Fibroblast of mammary gland (primary cell): ENCODE data around the gene PRKN.

Experiments
- DNase-seq: peaks from one replicate; pipeline ENCODE4 v3.0.0-alpha.2; 2010; ENCODE audit warnings: low read depth
- H3K4me3 ChIP-seq: 2 replicates; pipeline ENCODE4 v1.5.1; 2011; ENCODE audit warnings: low read depth, mild to moderate bottlenecking, low read length, moderate library complexity; ENCODE audit not compliant: control insufficient read depth
- TF ChIP-seq, protein P1 (sequence below): conservative IDR thresholded peaks from 2 replicates; pipeline ENCODE4 v1.5.1; 2011; ENCODE audit warnings: low read depth, low read length, inconsistent platforms; ENCODE audit not compliant: control insufficient read depth, insufficient read depth

PRKN gene

DNA sequence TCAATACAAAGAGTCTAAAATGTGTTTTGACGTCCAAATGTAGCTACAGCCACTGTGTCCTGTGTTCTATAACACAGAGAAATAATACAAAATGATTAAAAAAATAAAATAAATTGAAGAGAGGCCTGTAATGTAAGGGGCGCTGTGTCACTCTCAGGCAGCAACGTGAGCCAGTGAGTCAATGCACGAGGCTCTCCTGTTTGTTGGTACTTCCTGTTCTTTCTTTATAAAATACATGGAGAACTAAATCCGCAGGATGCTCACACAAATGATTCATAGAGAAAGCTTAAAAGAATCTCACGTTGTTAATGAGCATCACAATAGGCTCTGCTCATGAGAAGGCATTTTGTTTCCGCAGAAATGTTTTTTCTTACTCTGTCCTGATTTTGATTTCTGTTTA, 818.7 kb downstream of the PRKN start:
- no peak for DNase-seq
- TF ChIP-seq, protein P1, sequence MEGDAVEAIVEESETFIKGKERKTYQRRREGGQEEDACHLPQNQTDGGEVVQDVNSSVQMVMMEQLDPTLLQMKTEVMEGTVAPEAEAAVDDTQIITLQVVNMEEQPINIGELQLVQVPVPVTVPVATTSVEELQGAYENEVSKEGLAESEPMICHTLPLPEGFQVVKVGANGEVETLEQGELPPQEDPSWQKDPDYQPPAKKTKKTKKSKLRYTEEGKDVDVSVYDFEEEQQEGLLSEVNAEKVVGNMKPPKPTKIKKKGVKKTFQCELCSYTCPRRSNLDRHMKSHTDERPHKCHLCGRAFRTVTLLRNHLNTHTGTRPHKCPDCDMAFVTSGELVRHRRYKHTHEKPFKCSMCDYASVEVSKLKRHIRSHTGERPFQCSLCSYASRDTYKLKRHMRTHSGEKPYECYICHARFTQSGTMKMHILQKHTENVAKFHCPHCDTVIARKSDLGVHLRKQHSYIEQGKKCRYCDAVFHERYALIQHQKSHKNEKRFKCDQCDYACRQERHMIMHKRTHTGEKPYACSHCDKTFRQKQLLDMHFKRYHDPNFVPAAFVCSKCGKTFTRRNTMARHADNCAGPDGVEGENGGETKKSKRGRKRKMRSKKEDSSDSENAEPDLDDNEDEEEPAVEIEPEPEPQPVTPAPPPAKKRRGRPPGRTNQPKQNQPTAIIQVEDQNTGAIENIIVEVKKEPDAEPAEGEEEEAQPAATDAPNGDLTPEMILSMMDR: no peak
- H3K4me3 ChIP-seq: no peak overlapping the region

DNA sequence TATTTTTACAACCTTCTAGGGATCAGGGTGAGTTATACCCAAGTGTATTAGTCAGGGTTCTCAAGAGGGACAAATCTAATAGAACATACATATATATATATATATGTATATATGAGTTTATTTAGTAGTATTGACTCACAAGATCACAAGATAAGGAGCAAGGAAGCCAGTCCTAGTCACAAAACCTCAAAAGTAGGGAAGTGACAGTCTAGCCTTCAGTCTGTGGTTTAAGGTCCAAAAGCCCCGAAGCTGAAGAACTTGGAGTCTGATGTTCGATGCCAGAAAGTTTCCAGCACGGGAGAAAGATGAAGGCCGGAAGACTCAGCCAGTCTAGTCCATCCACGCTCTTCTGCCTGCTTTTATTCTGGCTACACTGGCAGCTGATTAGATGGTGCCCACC, 821.0 kb downstream of the PRKN start:
- no peak overlapping the region for H3K4me3 ChIP-seq
- no peak for DNase-seq
- TF ChIP-seq, protein P1: no peak

DNA sequence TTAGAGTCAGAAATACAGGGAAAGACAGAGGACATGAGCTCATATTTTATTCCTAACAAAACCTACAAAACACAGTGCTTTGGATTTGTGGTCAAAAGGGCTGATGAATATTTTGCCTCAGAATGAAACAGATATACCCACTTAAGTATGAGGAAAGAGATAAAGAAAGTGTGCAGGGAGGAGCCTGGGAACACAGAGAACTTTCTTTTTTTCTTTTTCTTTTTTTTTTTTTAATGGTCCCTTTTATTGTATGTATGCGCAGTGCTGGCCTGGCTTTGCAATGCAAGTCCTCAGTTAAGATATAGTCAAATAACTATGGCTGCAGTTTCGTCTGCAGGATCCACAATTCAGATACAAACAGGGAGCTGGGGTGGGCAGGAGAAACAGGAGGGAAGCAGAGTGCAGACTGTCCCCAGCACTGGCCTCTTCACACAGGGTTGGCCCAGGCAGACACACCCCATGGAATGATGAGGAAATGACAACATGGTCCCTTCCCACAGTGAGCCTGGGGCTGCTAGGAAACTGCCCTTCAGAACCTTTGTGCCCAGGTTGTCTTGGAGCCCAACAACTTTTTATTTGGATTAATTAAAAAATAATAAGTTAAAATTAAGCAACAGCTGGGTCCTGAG, 823.9 kb downstream of the PRKN start:
- TF ChIP-seq, protein P1: no peak
- DNase-seq: no peak
- H3K4me3 ChIP-seq: no peak overlapping the region

DNA sequence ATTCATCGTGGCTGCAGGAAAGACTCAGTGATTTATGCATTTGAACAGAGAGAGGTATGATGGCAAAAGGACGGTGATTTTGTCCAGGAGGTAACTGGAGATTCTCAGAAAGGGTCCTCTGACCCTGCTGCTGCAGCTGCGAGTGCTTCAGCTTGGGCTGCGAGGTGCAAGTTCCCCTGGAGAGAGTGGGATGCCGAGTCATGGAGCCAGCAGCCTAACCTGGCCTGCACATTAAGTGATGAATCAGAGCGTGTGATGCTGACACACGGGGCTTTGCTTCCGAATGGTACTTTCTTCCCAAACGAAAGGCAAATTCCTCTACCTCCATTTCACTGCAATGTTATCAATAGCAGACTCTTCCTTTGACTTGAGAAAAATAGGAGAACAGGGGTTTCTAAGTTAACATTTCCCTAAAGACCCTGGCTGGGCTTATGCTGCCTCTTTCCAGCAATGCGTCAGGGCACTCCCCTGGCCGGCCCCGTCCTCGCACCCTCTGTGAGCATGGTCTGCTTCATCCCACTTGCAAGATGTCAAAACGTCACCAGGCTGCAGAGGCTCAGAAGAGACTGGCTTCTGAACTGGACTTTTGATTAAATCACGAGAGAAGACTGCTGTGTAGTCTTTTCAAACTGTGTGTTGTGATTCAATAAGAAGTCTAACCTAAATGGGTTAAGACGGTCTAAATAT, 825.7 kb downstream of the PRKN start:
- no peak overlapping the region for H3K4me3 ChIP-seq
- TF ChIP-seq, protein P1: no peak
- DNase-seq: no peak

DNA sequence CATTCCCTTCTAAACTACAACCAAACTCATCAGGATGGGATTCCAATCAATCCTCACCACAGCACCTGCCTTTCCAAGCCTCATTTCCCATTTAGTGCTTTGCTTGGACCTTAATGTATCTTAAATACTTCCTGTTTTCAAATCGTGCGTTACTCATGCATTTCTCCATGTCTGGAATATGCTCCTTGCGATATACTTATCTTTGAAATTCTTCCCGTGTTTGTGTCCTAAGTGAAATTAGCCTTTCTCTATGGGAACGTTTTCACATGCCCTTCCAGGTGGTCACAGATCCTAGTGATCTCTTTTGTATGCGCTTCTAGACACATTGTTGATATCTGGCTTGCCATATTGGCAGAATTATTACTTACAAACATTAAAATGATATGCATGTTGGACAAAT, 833.1 kb downstream of the PRKN start:
- TF ChIP-seq, protein P1: no peak
- DNase-seq: no peak
- no peak overlapping the region for H3K4me3 ChIP-seq

DNA sequence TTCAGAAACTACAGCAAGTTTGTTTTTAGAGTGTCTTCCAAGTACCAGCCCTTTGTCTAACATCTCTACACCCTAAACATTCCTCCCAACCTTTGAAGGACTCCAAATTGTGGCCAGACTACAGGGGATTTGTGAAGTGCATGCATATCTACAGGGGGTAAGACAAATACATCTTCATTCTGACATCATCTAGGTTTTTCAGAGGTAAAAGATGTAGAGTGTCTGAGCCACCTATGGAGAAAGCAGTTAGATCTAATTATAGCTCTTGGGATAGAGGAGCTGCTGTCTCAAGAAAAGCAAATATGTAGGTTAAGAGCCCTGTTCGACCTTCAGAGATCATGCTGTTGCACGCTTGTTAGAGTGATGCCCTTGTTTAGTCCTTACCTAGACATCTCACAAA, 836.0 kb downstream of the PRKN start:
- TF ChIP-seq, protein P1: no peak
- no peak overlapping the region for H3K4me3 ChIP-seq
- no peak for DNase-seq
